IPS-20b (cell line): ENCODE data around the gene DLEC1.

Experiments
- H3K27ac ChIP-seq: one replicate; pipeline ENCODE4 v1.5.1; 2013; ENCODE audit warnings: low read length
- H3K27me3 ChIP-seq: 2 replicates; pipeline ENCODE4 v1.6.1; 2013; ENCODE audit warnings: mild to moderate bottlenecking, low read length, inconsistent platforms; ENCODE audit not compliant: insufficient read depth
- H3K36me3 ChIP-seq: 2 replicates; pipeline ENCODE4 v1.6.1; 2013; ENCODE audit warnings: low read depth, mild to moderate bottlenecking, inconsistent platforms, low read length, moderate library complexity; ENCODE audit not compliant: insufficient read depth
- H3K4me1 ChIP-seq: 2 replicates; pipeline ENCODE4 v1.6.1; 2013; ENCODE audit warnings: mild to moderate bottlenecking, control low read depth, inconsistent platforms, low read length, moderate library complexity; ENCODE audit not compliant: insufficient read depth
- H3K4me3 ChIP-seq: 2 replicates; pipeline ENCODE4 v1.5.1; 2013; ENCODE audit warnings: mild to moderate bottlenecking, low read length, inconsistent platforms
- H3K9ac ChIP-seq: 2 replicates; pipeline ENCODE4 v1.6.1; 2013; ENCODE audit warnings: low read depth, mild to moderate bottlenecking, inconsistent platforms, low read length, moderate library complexity
- H3K9me3 ChIP-seq: 2 replicates; pipeline ENCODE4 v1.6.1; 2013; ENCODE audit warnings: mild to moderate bottlenecking, low read depth, low read length, inconsistent platforms; ENCODE audit not compliant: insufficient read depth

DLEC1 gene

DNA sequence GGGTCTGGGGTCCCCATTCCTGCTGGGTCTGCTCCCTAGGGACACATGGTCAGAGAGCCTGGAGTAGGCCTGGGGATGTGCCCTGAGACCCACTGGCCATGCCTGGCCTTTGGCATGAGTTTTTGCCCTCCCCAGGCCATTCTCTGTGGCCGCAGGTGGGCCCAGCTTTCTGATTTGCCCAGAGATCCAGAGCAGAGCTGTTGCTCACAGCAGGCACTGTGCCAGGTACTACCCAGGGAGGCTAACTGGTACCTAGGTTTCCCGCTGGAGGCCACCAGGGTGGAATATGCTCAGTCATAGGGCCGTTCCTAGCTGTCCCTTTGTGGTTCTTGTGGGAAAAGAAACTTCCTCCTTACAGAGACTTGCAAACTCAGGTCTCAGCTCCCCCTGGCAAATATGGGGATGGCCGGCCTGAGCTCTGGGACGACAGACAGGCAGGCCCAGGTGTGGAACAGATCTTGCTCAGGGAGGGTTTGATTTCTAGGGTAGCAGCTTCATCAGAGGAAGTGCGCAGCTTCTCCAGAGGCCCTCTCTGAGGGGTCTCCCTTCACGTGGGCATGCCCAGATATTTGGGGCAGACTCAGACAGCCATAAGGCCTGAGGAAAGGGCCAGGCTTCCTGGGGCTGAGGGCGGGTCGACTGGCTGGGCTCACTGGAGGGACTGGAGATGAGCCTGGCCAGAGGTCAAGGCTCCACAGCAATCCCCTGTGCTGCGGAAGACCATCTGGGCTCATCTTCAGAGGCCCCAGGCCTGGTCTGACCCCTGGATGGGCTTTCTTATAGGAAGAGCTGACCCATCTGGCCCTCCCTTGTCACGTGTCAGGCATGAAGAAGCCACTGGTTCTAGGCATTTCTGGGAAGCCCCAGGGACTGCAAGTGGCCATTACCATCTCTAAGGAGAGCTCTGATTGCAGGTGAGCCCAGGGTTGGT is 69.9 kb downstream of the DLEC1 start:
- Histone ChIP-seq H3K4me3 (no peak overlapping the region), H3K27me3 (no peaks in the 10 kb centered on the region), H3K4me1 (no peaks in the 10 kb centered on the region), H3K36me3 (no peaks in the 10 kb centered on the region), H3K27ac (no peak overlapping the region), H3K9ac (no peak overlapping the region), H3K9me3 (no peaks in the 10 kb centered on the region; the same call in 1 of the 2 replicates)

DNA sequence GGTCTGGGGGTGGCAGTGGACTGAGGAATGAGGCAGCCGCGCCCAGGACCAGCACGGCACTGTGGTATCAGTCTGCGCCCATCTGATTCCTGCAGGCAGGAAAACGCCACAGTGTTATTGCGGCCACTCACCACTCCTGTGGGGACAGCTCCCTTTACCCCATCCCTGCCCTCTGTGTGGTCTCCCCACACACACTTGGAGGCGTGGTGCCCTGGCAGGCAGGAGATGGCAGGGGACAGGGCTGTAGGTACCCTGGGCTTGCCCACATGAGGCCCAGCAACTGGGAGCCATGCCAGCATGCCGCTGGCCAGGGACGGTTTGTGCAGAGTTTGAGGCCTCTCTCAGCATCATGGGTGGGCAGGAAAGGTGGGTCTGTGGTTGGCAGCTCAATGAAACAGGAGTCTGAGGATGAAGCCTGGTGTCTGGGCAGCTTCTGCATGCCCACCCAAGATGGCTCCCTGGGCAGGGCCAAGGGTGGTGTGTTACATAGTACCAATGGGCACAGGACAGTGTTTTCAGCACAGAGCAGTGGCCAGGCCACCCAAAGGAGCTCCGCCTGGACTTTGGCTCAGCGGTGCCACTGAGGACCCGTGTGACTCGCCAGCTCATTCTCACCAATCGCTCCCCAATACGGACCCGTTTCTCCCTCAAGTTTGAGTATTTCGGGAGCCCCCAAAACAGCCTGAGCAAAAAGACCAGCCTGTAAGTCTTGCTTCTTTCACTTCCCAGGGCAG is 70.7 kb downstream of the DLEC1 start:
- H3K27ac ChIP-seq = no peak overlapping the region
- no peaks in the 10 kb centered on the region for H3K4me1 ChIP-seq
- no peaks in the 10 kb centered on the region for H3K36me3 ChIP-seq
- H3K9me3 ChIP-seq = no peaks in the 10 kb centered on the region; the same call in 1 of the 2 replicates
- no peak overlapping the region for H3K4me3 ChIP-seq
- H3K9ac ChIP-seq = no peak overlapping the region
- H3K27me3 ChIP-seq = 0 out of 2 replicates have a peak, but pooled peaks cover 1% of the 10 kb centered on the region

DNA sequence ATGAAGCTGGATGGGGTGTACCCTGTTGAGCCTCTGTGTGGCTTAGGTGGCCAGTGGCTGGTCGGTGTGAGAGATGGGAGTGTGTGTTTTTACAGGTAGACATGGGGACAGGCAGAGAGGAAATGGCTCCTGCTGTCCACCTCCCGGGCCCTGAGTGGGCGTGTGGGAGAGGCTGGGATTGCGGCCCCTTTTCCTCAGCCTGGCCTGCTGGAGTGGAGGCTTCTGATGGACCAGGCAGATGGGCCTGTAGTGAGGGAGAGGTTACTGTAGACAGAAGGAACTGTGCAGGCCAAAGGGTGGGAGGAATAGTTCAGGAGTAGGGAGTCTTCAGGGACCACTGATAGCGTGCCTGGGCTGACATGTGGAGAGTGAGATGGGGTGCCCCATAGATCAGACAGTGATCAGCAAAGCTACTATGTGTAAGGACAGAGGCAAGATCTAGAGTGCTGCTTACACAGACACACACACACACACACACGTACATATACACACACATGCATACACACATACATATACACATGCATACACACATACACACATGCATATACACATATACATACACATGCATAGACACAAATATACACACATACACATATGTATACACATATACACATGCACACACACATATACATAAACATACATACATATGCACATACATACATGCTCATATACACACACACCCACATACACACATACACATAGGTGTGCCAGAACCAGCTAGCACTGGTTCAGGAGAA is 71.5 kb downstream of the DLEC1 start:
- Histone ChIP-seq H3K9ac (no peak overlapping the region), H3K4me3 (no peak overlapping the region), H3K36me3 (no peaks in the 10 kb centered on the region), H3K4me1 (no peaks in the 10 kb centered on the region), H3K27ac (no peak overlapping the region), H3K27me3 (0 out of 2 replicates have a peak, but pooled peaks cover 4% of the 10 kb centered on the region), H3K9me3 (no peaks in the 10 kb centered on the region; the same call in 1 of the 2 replicates)

DNA sequence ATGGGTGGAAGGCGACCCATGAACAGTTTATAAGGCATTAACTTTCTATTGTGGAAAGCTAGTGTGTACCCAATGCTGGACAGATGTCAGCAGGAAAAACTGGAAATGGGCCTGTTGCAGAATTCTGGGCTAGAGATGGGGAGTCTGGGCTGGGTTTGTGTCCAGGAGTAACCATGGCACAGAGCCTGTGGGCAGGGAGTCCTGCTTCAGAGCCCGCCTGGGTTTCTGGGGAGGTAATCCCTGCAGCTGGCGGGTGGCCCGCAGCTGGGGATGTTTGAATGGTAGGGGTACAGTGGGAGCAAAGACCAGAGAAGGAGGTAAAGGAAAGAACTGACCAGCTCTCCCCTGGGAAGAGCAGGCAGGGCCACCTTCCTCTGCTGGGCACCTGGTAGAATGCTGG is 72.2 kb downstream of the DLEC1 start:
- no peak overlapping the region for H3K27ac ChIP-seq
- H3K27me3 ChIP-seq = 0 out of 2 replicates have a peak, but pooled peaks cover 4% of the 10 kb centered on the region
- no peaks in the 10 kb centered on the region for H3K4me1 ChIP-seq
- no peaks in the 10 kb centered on the region for H3K36me3 ChIP-seq
- no peaks in the 10 kb centered on the region for H3K9me3 ChIP-seq
- no peak overlapping the region for H3K4me3 ChIP-seq
- H3K9ac ChIP-seq = no peak overlapping the region

DNA sequence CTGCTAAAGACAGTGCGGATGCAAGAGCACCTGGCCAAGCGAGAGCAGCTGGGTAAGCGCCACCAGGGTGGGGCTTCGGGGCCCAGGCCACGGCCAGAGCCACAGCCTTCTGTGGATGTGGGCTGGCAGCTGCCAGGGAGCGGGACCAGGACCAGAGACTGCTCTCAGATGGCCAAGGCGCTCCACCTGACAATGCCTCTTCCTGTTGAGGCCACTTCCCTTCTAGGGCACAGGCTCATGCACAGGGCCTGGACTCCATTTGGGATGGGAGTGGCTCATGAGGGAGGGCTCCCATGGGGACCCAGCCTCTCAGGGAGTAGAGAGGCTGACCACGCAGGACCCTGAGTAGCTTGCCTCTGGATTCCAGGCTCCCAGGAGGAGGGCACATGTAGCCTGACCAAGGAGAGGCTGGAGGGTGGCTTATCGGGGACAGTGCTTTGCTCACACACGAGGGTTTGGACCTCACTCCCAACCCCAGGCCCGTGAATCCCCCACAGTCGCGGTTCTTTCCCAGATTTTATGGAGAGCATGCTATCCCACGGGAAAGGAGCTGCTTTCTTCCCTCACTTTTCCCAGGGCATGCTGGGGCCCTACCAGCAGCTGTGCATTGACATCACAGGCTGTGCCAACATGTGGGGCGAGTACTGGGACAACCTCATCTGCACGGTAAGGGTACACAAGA is 72.8 kb downstream of the DLEC1 start:
- no peaks in the 10 kb centered on the region for H3K36me3 ChIP-seq
- H3K27me3 ChIP-seq = 0 out of 2 replicates have a peak, but pooled peaks cover 4% of the 10 kb centered on the region
- H3K9ac ChIP-seq = no peak overlapping the region
- no peaks in the 10 kb centered on the region for H3K4me1 ChIP-seq
- H3K4me3 ChIP-seq = no peak overlapping the region
- no peaks in the 10 kb centered on the region for H3K9me3 ChIP-seq
- H3K27ac ChIP-seq = no peak overlapping the region

DNA sequence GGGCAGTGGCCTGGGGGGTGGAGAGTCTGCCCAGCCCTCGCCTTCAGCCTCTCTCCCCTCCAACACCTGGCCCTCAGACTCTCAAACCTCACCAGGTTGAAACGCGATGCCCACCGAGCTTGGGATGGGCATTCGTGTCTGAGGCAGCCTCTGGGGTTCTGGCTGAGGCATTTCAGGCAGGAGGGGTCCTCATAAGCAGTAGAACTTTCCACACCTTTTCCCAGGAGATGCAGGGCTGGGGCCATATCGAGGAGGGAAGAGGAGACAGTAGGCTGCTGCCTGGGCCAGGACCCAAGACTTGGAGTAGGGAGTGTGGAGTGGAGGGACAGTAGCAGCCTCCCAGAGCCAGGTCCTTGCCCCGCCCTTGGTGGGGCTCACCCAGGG is 73.4 kb downstream of the DLEC1 start:
- H3K4me1 ChIP-seq = no peaks in the 10 kb centered on the region

DNA sequence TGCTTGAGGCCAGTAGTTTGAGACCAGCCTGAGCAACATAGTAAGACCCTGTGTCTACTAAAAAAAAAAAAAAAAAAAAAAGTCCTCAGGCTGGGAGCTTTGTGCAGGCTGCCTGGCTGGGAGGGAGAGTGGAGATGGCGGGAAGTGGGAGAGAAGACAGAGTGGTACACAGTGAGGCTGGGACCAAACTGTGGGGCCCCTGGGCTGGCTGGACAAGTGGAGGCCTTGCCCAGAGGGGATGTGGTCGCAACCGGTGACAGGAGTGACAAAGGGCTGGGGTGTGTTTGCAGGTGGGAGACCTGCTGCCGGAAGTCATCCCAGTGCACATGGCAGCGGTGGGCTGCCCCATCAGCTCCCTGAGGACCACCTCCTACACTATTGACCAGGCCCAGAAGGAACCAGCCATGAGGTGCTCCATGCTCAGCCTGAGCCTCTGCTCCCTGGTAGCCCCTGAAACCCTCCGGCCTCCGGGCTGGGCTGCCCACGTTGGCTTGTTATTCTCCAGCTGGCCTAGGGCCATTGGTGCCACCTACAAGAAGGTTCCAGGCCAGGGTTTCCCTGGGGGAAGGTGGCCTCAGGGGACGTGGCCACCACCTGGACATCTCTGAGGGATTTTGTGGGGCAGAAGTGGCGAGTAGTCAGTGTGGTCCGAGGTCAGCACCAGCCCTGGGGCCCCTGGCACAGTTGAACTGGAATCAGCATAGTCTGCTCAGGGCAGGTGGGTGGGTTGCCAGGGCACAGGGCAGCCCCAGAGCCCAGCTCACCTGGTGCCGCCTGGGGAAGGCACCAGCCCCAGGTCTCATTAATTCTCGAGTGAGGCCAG is 75.3 kb downstream of the DLEC1 start:
- no peak overlapping the region for H3K9ac ChIP-seq
- no peaks in the 10 kb centered on the region for H3K4me1 ChIP-seq
- H3K27me3 ChIP-seq = 0 out of 2 replicates have a peak, but pooled peaks cover 4% of the 10 kb centered on the region
- no peak overlapping the region for H3K4me3 ChIP-seq
- no peaks in the 10 kb centered on the region for H3K9me3 ChIP-seq
- H3K36me3 ChIP-seq = no peaks in the 10 kb centered on the region
- H3K27ac ChIP-seq = no peak overlapping the region

More for the DNA sequence above, 73.4 kb downstream of the DLEC1 start:
- Histone ChIP-seq H3K27ac (no peak overlapping the region), H3K9me3 (no peaks in the 10 kb centered on the region), H3K4me3 (no peak overlapping the region), H3K9ac (no peak overlapping the region), H3K27me3 (0 out of 2 replicates have a peak, but pooled peaks cover 4% of the 10 kb centered on the region), H3K36me3 (no peaks in the 10 kb centered on the region)

DNA sequence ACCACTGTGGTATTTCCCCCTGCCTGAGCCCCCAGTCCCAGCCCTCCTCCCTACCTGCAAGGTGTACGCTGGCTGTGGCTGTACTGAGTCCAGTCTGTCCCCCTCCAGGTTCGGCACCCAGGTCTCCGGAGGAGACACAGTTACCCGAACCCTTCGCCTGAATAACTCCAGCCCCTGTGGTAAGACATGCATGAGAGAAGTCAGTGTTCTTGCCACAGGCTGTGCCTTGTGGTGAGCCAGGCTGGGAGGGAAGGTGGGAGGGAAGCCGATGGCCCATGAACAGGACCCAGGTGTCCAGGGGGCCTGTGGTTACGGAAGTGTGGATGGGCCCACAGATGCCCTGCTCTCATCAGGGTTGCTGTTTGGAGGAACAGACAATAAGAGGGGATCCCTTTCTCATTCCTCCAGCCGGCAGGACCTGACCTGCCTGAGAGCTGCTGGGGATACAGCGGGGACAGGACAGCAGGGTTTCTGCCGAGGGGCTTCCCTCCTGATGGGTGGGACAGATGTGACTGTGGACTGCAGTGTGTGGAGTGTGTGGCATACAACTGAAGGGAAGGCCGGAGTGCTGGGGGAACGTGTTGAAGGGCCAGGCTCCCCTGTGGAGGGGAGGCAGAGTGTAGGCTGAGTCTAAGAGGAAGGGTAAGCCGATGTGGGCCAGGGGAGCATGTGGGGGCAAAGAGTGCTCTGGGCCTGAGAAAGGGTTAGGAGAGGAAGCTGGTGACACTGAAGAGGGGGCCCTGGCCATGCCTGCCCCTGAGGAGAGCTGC is 76.1 kb downstream of the DLEC1 start:
- Histone ChIP-seq H3K4me3 (no peak overlapping the region), H3K9ac (no peak overlapping the region), H3K4me1 (no peaks in the 10 kb centered on the region), H3K9me3 (no peaks in the 10 kb centered on the region), H3K36me3 (no peaks in the 10 kb centered on the region), H3K27me3 (0 out of 2 replicates have a peak, but pooled peaks cover 4% of the 10 kb centered on the region), H3K27ac (no peak overlapping the region)

DNA sequence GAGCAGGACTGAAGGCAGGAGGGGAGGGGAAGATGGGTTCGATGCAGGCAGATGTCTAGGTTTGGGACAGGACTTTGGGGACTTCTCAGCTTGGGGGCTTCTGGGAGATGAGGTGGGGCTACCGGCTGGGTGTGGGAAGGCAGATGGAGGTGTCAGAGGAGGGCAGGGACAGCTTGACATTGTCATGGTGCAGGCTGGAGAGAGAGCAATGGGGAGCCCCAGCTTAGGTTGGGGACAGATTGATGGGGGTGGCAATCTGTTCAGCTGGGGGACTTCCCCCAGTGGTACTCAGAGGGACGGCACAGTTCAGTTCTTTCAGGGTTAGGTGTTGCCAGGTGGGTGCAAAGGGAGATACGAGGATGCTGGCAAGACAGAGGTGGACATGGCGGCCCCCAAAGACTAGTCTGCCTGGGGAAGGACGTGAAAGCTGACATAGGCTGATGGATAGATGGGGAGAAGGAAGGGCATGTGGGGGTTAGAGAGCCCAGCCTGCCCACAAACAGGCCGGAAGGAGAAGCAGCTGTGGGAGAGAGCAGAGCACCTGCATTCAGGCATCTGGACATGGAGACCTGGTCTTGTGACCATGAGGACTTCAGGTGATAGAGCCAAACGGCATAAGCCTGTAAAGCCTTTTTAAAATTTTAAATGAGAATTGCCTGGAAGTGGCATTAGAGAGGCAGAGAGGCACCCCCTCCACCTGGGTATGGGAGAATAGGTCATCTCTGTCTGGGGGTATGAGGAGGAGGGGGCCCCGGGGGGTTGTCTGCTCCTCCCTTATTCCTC is 76.8 kb downstream of the DLEC1 start:
- Histone ChIP-seq H3K9me3 (no peaks in the 10 kb centered on the region), H3K9ac (no peak overlapping the region), H3K4me3 (no peak overlapping the region), H3K4me1 (no peaks in the 10 kb centered on the region), H3K27ac (no peak overlapping the region), H3K27me3 (0 out of 2 replicates have a peak, but pooled peaks cover 4% of the 10 kb centered on the region), H3K36me3 (no peaks in the 10 kb centered on the region)
